H1 (cell line): ENCODE results near the gene KCNIP2. TPM values are rescaled to one million over a fixed set of nuclear protein-coding genes. Genes with fewer than 3 reads are reported as not detected.

ENCODE experiments used
- CTCF ChIA-PET: fragments of 300-600 bp; sonication (Branson Sonifier 250); formaldehyde crosslinking; loops from one replicate; lab custom pipeline; 2021; ENCODE audit not compliant: partially characterized antibody; lab: Charles Lee
- POLR2A ChIA-PET: fragments of 300-600 bp; sonication (Branson Sonifier 250); formaldehyde crosslinking; loops from one replicate; lab custom pipeline; 2021; ENCODE audit warnings: inconsistent platforms; ENCODE audit not compliant: partially characterized antibody; lab: Charles Lee
- DNase-seq, 2 experiments: peaks; one replicate each; pipeline versions ENCODE4 v3.0.0 to v3.0.0-alpha.2; 2010 to 2022; ENCODE audit warnings: low spot score in 2 of 2, low read depth in 1 of 2, mixed read lengths in 1 of 2
- FAIRE-seq: peaks from 2 replicates; lab custom pipeline; 2011; peaks lifted over from hg19 to GRCh38; lab: Jason Lieb, UNC
- H2AFZ ChIP-seq: 2 replicates; pipeline ENCODE4 v1.8.1; 2012; ENCODE audit warnings: low read length, inconsistent platforms
- H2AK5ac ChIP-seq: 2 replicates; pipeline ENCODE4 v1.6.1; 2013; ENCODE audit warnings: low read depth, low read length
- H2BK120ac ChIP-seq: replicated peaks from 2 replicates; pipeline ENCODE3; 2013; ENCODE audit warnings: low read depth, low read length, inconsistent platforms
- H2BK12ac ChIP-seq: 2 replicates; pipeline ENCODE4 v1.6.1; 2013; ENCODE audit warnings: low read depth, low read length
- H2BK15ac ChIP-seq: 2 replicates; pipeline ENCODE4 v1.6.1; 2013; ENCODE audit warnings: low read length
- H2BK20ac ChIP-seq: 2 replicates; pipeline ENCODE4 v1.6.1; 2013; ENCODE audit warnings: low read length
- H2BK5ac ChIP-seq: 2 replicates; pipeline ENCODE4 v1.6.1; 2013; ENCODE audit warnings: low read depth, low read length
- H3K14ac ChIP-seq: 2 replicates; pipeline ENCODE4 v1.6.1; 2013; ENCODE audit warnings: inconsistent platforms; ENCODE audit not compliant: insufficient read length
- H3K18ac ChIP-seq: 2 replicates; pipeline ENCODE4 v1.6.1; 2013; ENCODE audit warnings: low read length; ENCODE audit errors: extremely low read depth
- H3K23ac ChIP-seq: 2 replicates; pipeline ENCODE4 v1.6.1; 2013; ENCODE audit warnings: inconsistent platforms; ENCODE audit not compliant: insufficient read length
- H3K23me2 ChIP-seq: 2 replicates; pipeline ENCODE4 v1.6.1; 2013; ENCODE audit warnings: low read depth, low read length
- H3K27ac ChIP-seq: 2 replicates; pipeline ENCODE4 v1.6.1; 2011; ENCODE audit warnings: low read depth, low read length, inconsistent platforms
- H3K27me3 ChIP-seq, 4 experiments: replicated peaks in 1 of 4; 1 replicate in 1 of 4; 2 replicates in 3 of 4; pipeline versions ENCODE4 v1.6.1 to v1.8.1; 2011 to 2013; ENCODE audit warnings: low read length in 3 of 4, mild to moderate bottlenecking in 3 of 4, inconsistent platforms in 2 of 4, mixed read lengths in 2 of 4, moderate library complexity in 1 of 4; ENCODE audit not compliant: control insufficient read depth in 3 of 4, insufficient read depth in 3 of 4; ENCODE audit errors: extremely low read depth in 1 of 4
- H3K36me3 ChIP-seq, 4 experiments: 2 replicates each; pipeline versions ENCODE4 v1.6.1 to v1.8.1; 2011 to 2013; ENCODE audit warnings: mild to moderate bottlenecking in 4 of 4, low read length in 3 of 4, moderate library complexity in 2 of 4, control low read depth in 1 of 4, inconsistent platforms in 1 of 4; ENCODE audit not compliant: insufficient read depth in 4 of 4, control insufficient read depth in 2 of 4
- H3K4ac ChIP-seq: replicated peaks from 2 replicates; pipeline ENCODE3; 2013; ENCODE audit warnings: low read length, low read depth, mixed read lengths, inconsistent platforms; ENCODE audit not compliant: insufficient read length
- H3K4me1 ChIP-seq, 4 experiments: replicated peaks in 1 of 4; 1 replicate in 1 of 4; 2 replicates in 3 of 4; pipeline versions ENCODE4 v1.6.1 to v1.8.1; 2011 to 2013; ENCODE audit warnings: low read length in 3 of 4, inconsistent platforms in 2 of 4, mixed read lengths in 1 of 4; ENCODE audit not compliant: insufficient read depth in 4 of 4, control insufficient read depth in 3 of 4
- H3K4me2 ChIP-seq, 2 experiments: 2 replicates each; pipeline versions ENCODE4 v1.6.1 to v1.8.1; 2011 to 2013; ENCODE audit warnings: low read depth in 2 of 2, low read length in 2 of 2, control low read depth in 1 of 2, inconsistent platforms in 1 of 2, mild to moderate bottlenecking in 1 of 2; ENCODE audit not compliant: insufficient read depth in 1 of 2
- H3K4me3 ChIP-seq, 4 experiments: fragments of 200-600, 300-600 bp in 1 of 4; sonication (generic), shearing (Covaris generic), sonication (Bioruptor Twin) in 1 of 4; 2 replicates each; pipeline versions ENCODE4 v1.5.1 to v1.8.1; 2011 to 2016; ENCODE audit warnings: low read length in 4 of 4, low read depth in 3 of 4, control low read depth in 2 of 4, inconsistent platforms in 2 of 4, mild to moderate bottlenecking in 2 of 4, mixed read lengths in 1 of 4, moderate library complexity in 1 of 4; ENCODE audit not compliant: insufficient read depth in 2 of 4; ENCODE audit errors: extremely low read depth in 1 of 4
- H3K56ac ChIP-seq: replicated peaks from 2 replicates; pipeline ENCODE3; 2013; ENCODE audit warnings: low read depth, mild to moderate bottlenecking, mixed read lengths, low read length, inconsistent platforms; ENCODE audit not compliant: insufficient read length
- H3K79me1 ChIP-seq: 2 replicates; pipeline ENCODE4 v1.6.1; 2013; ENCODE audit warnings: low read depth, low read length, control low read depth
- H3K79me2 ChIP-seq, 2 experiments: 2 replicates each; pipeline versions ENCODE4 v1.6.1 to v1.8.1; 2012 to 2013; ENCODE audit warnings: low read length in 2 of 2, mild to moderate bottlenecking in 2 of 2, inconsistent platforms in 1 of 2; ENCODE audit not compliant: insufficient read depth in 2 of 2, control insufficient read depth in 1 of 2
- H3K9ac ChIP-seq, 4 experiments: replicated peaks in 1 of 4; 1 replicate in 1 of 4; 2 replicates in 3 of 4; pipeline versions ENCODE4 v1.6.1 to v1.8.1; 2011 to 2013; ENCODE audit warnings: low read depth in 3 of 4, low read length in 3 of 4, control low read depth in 2 of 4, mild to moderate bottlenecking in 2 of 4, moderate library complexity in 2 of 4, inconsistent platforms in 1 of 4; ENCODE audit errors: extremely low read depth in 1 of 4
- H3K9me3 ChIP-seq, 2 experiments: 2 replicates each; pipeline versions ENCODE4 v1.6.1 to v1.8.1; 2012 to 2013; ENCODE audit warnings: mild to moderate bottlenecking in 2 of 2, moderate library complexity in 2 of 2, control low read depth in 1 of 2, inconsistent platforms in 1 of 2, low read depth in 1 of 2, low read length in 1 of 2, mixed read lengths in 1 of 2; ENCODE audit not compliant: insufficient read depth in 2 of 2
- H4K20me1 ChIP-seq, 2 experiments: replicated peaks in 1 of 2; 2 replicates each; pipeline versions ENCODE3 to v1.8.1; 2011 to 2013; ENCODE audit warnings: inconsistent platforms in 2 of 2, low read length in 2 of 2, mild to moderate bottlenecking in 1 of 2; ENCODE audit not compliant: insufficient read depth in 2 of 2, control insufficient read depth in 1 of 2
- H4K5ac ChIP-seq: 2 replicates; pipeline ENCODE4 v1.6.1; 2013; ENCODE audit warnings: low read length, low read depth, mixed read lengths, inconsistent platforms; ENCODE audit not compliant: insufficient read length
- H4K8ac ChIP-seq: 2 replicates; pipeline ENCODE4 v1.8.0; 2013; ENCODE audit warnings: mild to moderate bottlenecking, moderate library complexity, low read length, inconsistent platforms; ENCODE audit not compliant: insufficient read depth; ENCODE audit errors: extremely low read depth
- H4K91ac ChIP-seq: replicated peaks from 2 replicates; pipeline ENCODE3; 2013; ENCODE audit warnings: low read length, mixed read lengths, inconsistent platforms; ENCODE audit not compliant: insufficient read length
- BRCA1 ChIP-seq: IDR thresholded peaks from 2 replicates; pipeline ENCODE4 v1.6.1; 2012; ENCODE audit warnings: low read depth, low read length, improper control_type of control experiment
- CBX8 ChIP-seq: fragments of 300-800, 300-1000 bp; sonication (generic); IDR thresholded peaks from 2 replicates; pipeline ENCODE4 v1.7.1; 2016; ENCODE audit warnings: low read depth, low read length, borderline replicate concordance
- CREB1 ChIP-seq: IDR thresholded peaks from 2 replicates; pipeline ENCODE4 v1.6.1; 2012; ENCODE audit warnings: inconsistent platforms
- EP300 ChIP-seq, 2 experiments: IDR thresholded peaks; 1 replicate in 1 of 2; 2 replicates in 1 of 2; pipeline ENCODE4 v1.6.1; 2011 to 2012; ENCODE audit warnings: low read depth in 2 of 2, low read length in 2 of 2, mild to moderate bottlenecking in 2 of 2, borderline replicate concordance in 1 of 2, inconsistent platforms in 1 of 2, moderate library complexity in 1 of 2
- HDAC2 ChIP-seq, 2 experiments: fragments of 300-600 bp in 1 of 2; sonication (generic) in 1 of 2; IDR thresholded peaks; 2 replicates each; pipeline ENCODE4 v1.6.1; 2011 to 2012; ENCODE audit warnings: low read depth in 2 of 2, low read length in 2 of 2, mild to moderate bottlenecking in 2 of 2, moderate library complexity in 2 of 2, borderline replicate concordance in 1 of 2, inconsistent platforms in 1 of 2
- HDAC6 ChIP-seq: IDR thresholded peaks from one replicate; pipeline ENCODE4 v1.7.1; 2012; ENCODE audit warnings: low read depth, mild to moderate bottlenecking, inconsistent platforms, low read length, moderate library complexity
- PHF8 ChIP-seq: fragments of 200-600 bp; sonication (generic); conservative IDR thresholded peaks from 2 replicates; pipeline ENCODE4 v1.7.1; 2012; ENCODE audit warnings: low read depth, mild to moderate bottlenecking, inconsistent platforms, low read length, moderate library complexity
- RBBP5 ChIP-seq: IDR thresholded peaks from 2 replicates; pipeline ENCODE4 v1.7.1; 2012; ENCODE audit warnings: low read depth, mild to moderate bottlenecking, inconsistent platforms, low read length, moderate library complexity, borderline replicate concordance
- SAP30 ChIP-seq: fragments of 300-600 bp; sonication (generic); IDR thresholded peaks from 2 replicates; pipeline ENCODE4 v1.7.1; 2012; ENCODE audit warnings: low read length, moderate library complexity, mild to moderate bottlenecking, inconsistent platforms; ENCODE audit not compliant: insufficient read depth, insufficient replicate concordance
- TAF7 ChIP-seq: optimal IDR thresholded peaks from 2 replicates; pipeline ENCODE3; 2011; ENCODE audit warnings: low read depth, mild to moderate bottlenecking, inconsistent platforms, low read length, moderate library complexity, borderline replicate concordance
- WGBS, 2 experiments: shearing (Covaris generic) in 1 of 2; methylation state at CpG; one replicate each; pipeline versions ENCODE4 v1.1.6 to v1.1.7; 2013 to 2015; ENCODE audit warnings: low lambda C conversion rate in 2 of 2, mixed read lengths in 2 of 2, inconsistent platforms in 1 of 2, low coverage in 1 of 2, missing lambda C conversion rate in 1 of 2; ENCODE audit not compliant: insufficient replicate concordance in 2 of 2, insufficient coverage in 1 of 2, insufficient read length in 1 of 2; ENCODE audit errors: extremely low coverage in 1 of 2, missing lambda C conversion rate in 1 of 2; 5-methylcytosine and 5-hydroxymethylcytosine counted together
- polyA plus RNA-seq, 7 experiments: library from polyadenylated mRNA; depleted of rRNA in 3 of 7; stranded (reverse) in 5 of 7; unstranded in 2 of 7; fragments of >200 nt in 5 of 7; fragments of 200-250 nt in 2 of 7; gene quantifications; 1 replicate in 5 of 7; 2 replicates in 1 of 7; 4 replicates in 1 of 7; pipeline versions ENCODE4 v1.2.1 to v1.2.3, GENCODE V29; 2011 to 2013; ENCODE audit warnings: missing spikeins in 2 of 7, mixed read lengths in 2 of 7
- total RNA-seq: library from RNA; stranded (reverse); fragmentation: NEBNext Ultra II Directional; extraction: Animal tissue kit (Norgen Biotek cat#: 25700); gene quantifications from 2 replicates; pipeline ENCODE4 v1.2.1, GENCODE V29; 2021
- TF ChIP-seq, protein P1 (sequence below): IDR thresholded peaks from 2 replicates; pipeline ENCODE4 v1.6.1; 2012; ENCODE audit warnings: low read length, inconsistent platforms

Gene KCNIP2
- total and polyA plus RNA-seq, 2 of the 8 experiments (the other 6 are each of a cell fraction or from before 2014, with no cell fraction given): 2.7 to 6.0 TPM

- no peak overlapping the region for H3K14ac ChIP-seq
- H4K5ac ChIP-seq: no peak overlapping the region
- H3K27me3 ChIP-seq: no peaks in the 10 kb centered on the region
- H3K23me2 ChIP-seq: no peaks in the 10 kb centered on the region
- H3K9me3 ChIP-seq: peaks cover 0 to 6% of the 10 kb centered on the region in 2 experiments; a peak in 2 of 4 replicates
- H4K8ac ChIP-seq: no peak overlapping the region
- H2BK120ac ChIP-seq: no peak overlapping the region
- no peak overlapping the region for H3K27ac ChIP-seq
- H2BK15ac ChIP-seq: no peak overlapping the region
- no peak overlapping the region for H3K23ac ChIP-seq
- H3K36me3 ChIP-seq: no peaks in the 10 kb centered on the region; a peak in 1 of 8 replicates
- no peak overlapping the region for H3K4ac ChIP-seq
- ChIA-PET POLR2A (no interaction called here), CTCF (interaction anchor here (0.9 to 8.3 kb wide), 11 partner anchors 10 to 210 kb away, joined by 3 to 70 read pairs (median 4); partner anchors contain the start of gene KCNIP2)
- WGBS, 2 experiments: 84% methylated on average over 2 of the region's 2 CpGs; no CpG with 5 or more reads in 1 of the 2 experiments
- no peak overlapping the region for H3K9ac ChIP-seq
- DNase-seq (no peak), FAIRE-seq (no peak)
- no peaks in the 10 kb centered on the region for H4K20me1 ChIP-seq
- no peak overlapping the region for H3K56ac ChIP-seq
- H2AK5ac ChIP-seq: no peak overlapping the region
- no peaks in the 10 kb centered on the region for H3K79me1 ChIP-seq
- no peak overlapping the region for H3K4me2 ChIP-seq
- H2BK12ac ChIP-seq: no peak overlapping the region
- no peaks in the 10 kb centered on the region for H3K79me2 ChIP-seq
- H2AFZ ChIP-seq: no peak overlapping the region
- H4K91ac ChIP-seq: no peak overlapping the region
- no peak overlapping the region for H3K4me3 ChIP-seq
- no peaks in the 10 kb centered on the region for H3K4me1 ChIP-seq
- no peak overlapping the region for H2BK5ac ChIP-seq
- H2BK20ac ChIP-seq: no peak overlapping the region
- no peak overlapping the region for H3K18ac ChIP-seq
- TF ChIP-seq SAP30 (no peak), CREB1 (no peak), CBX8 (no peak), BRCA1 (no peak), EP300 (IDR thresholded peaks at IDR 0.05; ENCODE audit: borderline replicate concordance in 1 of 2, low read depth in 2 of 2, low read length in 2 of 2) (no peak), RBBP5 (no peak), HDAC2 (IDR thresholded peaks at IDR 0.05; ENCODE audit: borderline replicate concordance in 1 of 2, low read depth in 2 of 2, low read length in 2 of 2) (no peak), TAF7 (no peak), HDAC6 (no peak), PHF8 (no peak)
- TF ChIP-seq, protein P1, sequence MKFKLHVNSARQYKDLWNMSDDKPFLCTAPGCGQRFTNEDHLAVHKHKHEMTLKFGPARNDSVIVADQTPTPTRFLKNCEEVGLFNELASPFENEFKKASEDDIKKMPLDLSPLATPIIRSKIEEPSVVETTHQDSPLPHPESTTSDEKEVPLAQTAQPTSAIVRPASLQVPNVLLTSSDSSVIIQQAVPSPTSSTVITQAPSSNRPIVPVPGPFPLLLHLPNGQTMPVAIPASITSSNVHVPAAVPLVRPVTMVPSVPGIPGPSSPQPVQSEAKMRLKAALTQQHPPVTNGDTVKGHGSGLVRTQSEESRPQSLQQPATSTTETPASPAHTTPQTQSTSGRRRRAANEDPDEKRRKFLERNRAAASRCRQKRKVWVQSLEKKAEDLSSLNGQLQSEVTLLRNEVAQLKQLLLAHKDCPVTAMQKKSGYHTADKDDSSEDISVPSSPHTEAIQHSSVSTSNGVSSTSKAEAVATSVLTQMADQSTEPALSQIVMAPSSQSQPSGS: no peak
Observed at GRCh38 chr10:101859530-101859929, 15.9 kb upstream of the KCNIP2 start.
